Chondrocyte (in vitro differentiated cells): Measurements from ENCODE around the gene RXRG. TPM values are rescaled to one million over a fixed set of nuclear protein-coding genes. Genes with fewer than 3 reads are reported as not detected.

ENCODE experiments used
- DNase-seq: peaks from one replicate; pipeline ENCODE4 v3.0.0; 2021; ENCODE audit warnings: mixed read lengths, low spot score
- H3K27ac Mint-ChIP-seq: one replicate; pipeline ENCODE4 v1.8.0; 2021; ENCODE audit warnings: mild to moderate bottlenecking, moderate library complexity, mixed read lengths; ENCODE audit not compliant: unreplicated experiment
- H3K27me3 Mint-ChIP-seq: 2 replicates; pipeline ENCODE4 v1.8.0; 2021; ENCODE audit warnings: low read depth, mixed read lengths
- H3K36me3 Mint-ChIP-seq: 2 replicates; pipeline ENCODE4 v1.8.0; 2021; ENCODE audit warnings: low read depth, mixed read lengths
- H3K4me1 Mint-ChIP-seq: 2 replicates; pipeline ENCODE4 v1.8.0; 2021; ENCODE audit warnings: low read depth, mild to moderate bottlenecking, mixed read lengths
- H3K4me3 Mint-ChIP-seq: one replicate; pipeline ENCODE4 v1.8.0; 2021; ENCODE audit warnings: mild to moderate bottlenecking, moderate library complexity, mixed read lengths; ENCODE audit not compliant: unreplicated experiment
- H3K9me3 Mint-ChIP-seq: 2 replicates; pipeline ENCODE4 v1.8.0; 2021; ENCODE audit warnings: low read depth, mixed read lengths
- CTCF ChIP-seq: fragments of 200-600 bp; sonication (generic); IDR thresholded peaks from 2 replicates; pipeline ENCODE4 v1.5.0; 2021; ENCODE audit warnings: antibody characterized with exemption, mild to moderate bottlenecking, moderate library complexity
- total RNA-seq: library from RNA; stranded (reverse); gene quantifications from 3 replicates; pipeline ENCODE4 v1.2.1, GENCODE V29; 2021

Gene RXRG
- total RNA-seq, 1 donor from 2014 or later = not detected

DNA sequence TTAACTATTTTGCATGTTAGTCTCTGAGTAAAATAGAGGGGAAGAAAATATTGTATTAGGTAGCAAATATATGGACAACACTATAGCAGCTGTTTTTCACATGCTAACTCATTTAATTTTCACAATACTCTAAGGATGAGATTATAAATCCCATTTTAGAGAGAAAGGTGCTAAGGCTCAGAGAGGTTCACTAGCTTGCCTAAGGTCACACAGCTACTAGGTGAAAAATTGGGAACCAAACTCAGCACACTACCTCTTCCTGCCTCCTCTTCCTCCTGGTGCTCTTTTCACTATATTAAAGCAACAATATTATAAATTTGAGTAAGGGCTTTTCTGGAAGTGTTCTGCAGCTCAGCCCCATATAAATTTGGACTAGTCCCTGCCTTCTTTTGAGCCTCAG lies 2.3 kb downstream of the RXRG start:
- Mint-ChIP-seq H3K9me3 (no peaks in the 10 kb centered on the region), H3K27ac (no peak overlapping the region), H3K27me3 (peaks cover 30% of the 10 kb centered on the region), H3K4me3 (no peak overlapping the region), H3K4me1 (no peaks in the 10 kb centered on the region), H3K36me3 (no peaks in the 10 kb centered on the region)
- no peak for DNase-seq
- no peak for TF ChIP-seq CTCF

GRCh38 chr1:165442053-165442452 lies 2.9 kb downstream of the RXRG start:
- H3K36me3 Mint-ChIP-seq = no peaks in the 10 kb centered on the region
- H3K27me3 Mint-ChIP-seq = peaks cover 29% of the 10 kb centered on the region
- no peaks in the 10 kb centered on the region for H3K9me3 Mint-ChIP-seq
- no peak overlapping the region for H3K27ac Mint-ChIP-seq
- H3K4me1 Mint-ChIP-seq = no peaks in the 10 kb centered on the region
- DNase-seq = no peak
- H3K4me3 Mint-ChIP-seq = no peak overlapping the region
- no peak for TF ChIP-seq CTCF

GRCh38 chr1:165441166-165441880 lies 3.6 kb downstream of the RXRG start:
- no peak for TF ChIP-seq CTCF
- no peaks in the 10 kb centered on the region for H3K4me1 Mint-ChIP-seq
- H3K27ac Mint-ChIP-seq = no peak overlapping the region
- DNase-seq = no peak
- no peak overlapping the region for H3K4me3 Mint-ChIP-seq
- H3K27me3 Mint-ChIP-seq = peaks cover 31% of the 10 kb centered on the region
- no peaks in the 10 kb centered on the region for H3K9me3 Mint-ChIP-seq
- H3K36me3 Mint-ChIP-seq = no peaks in the 10 kb centered on the region

DNA sequence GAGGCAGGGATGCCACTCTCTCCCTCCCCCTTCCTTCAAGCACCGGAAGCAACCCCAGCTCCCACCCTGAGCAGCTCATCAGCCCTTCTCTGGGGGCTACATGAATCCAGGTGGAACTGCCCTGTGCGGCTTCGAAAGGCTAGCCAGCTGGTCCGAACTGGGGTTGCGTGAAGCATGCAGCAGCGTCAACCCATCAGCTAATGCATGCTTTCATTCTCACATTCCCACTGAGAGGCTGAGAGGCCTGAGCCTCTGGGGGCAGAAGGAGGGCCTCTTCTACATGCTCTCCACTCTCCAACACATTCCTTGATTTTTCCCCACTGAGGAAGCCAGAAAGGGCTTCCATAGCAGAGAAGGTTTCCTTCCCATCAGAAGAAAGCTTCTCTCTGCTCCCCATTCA lies 5.6 kb downstream of the RXRG start:
- Mint-ChIP-seq H3K27me3 (peaks cover 31% of the 10 kb centered on the region), H3K27ac (no peak overlapping the region), H3K4me1 (no peaks in the 10 kb centered on the region), H3K4me3 (no peak overlapping the region), H3K9me3 (no peaks in the 10 kb centered on the region), H3K36me3 (no peaks in the 10 kb centered on the region)
- DNase-seq = no peak
- no peak for TF ChIP-seq CTCF

DNA sequence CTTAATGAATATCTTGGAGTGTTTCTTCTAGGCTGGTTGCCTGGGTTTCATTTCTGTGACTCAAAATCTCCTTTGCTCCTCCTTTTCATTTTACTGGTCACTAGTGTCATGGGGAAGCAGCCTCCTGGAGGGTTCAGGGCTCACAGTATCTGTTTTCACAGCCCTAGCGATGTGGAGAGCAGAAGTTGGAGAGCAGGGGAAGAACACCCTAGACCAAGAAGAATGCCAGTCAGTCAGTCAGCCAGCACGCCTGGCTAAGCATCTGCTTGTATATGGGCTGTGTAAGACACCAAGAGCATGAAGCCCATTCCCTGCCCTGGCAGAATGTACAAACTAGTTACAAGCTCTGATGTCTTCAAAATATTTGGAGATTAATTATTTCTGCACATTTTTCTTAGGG lies 7.9 kb downstream of the RXRG start:
- TF ChIP-seq CTCF = no peak
- Mint-ChIP-seq H3K4me1 (no peaks in the 10 kb centered on the region), H3K27ac (no peak overlapping the region), H3K36me3 (no peaks in the 10 kb centered on the region), H3K4me3 (no peak overlapping the region), H3K27me3 (peaks cover 31% of the 10 kb centered on the region), H3K9me3 (no peaks in the 10 kb centered on the region)
- DNase-seq = no peak
